K562 (cell line): Measurements from ENCODE around the gene TACC3. TPM values are rescaled to one million over a fixed set of nuclear protein-coding genes. Genes with fewer than 3 reads are reported as not detected.

Experiments used
- ATF7 ChIP-seq: fragments of 450-650 bp; IDR thresholded peaks from 2 replicates; pipeline ENCODE4 v1.7.1; 2014; ENCODE audit warnings: mild to moderate bottlenecking, moderate library complexity
- ILK ChIP-seq: fragments of 450-650 bp; IDR thresholded peaks from 2 replicates; pipeline ENCODE4 v1.6.1; 2016; ENCODE audit warnings: missing genetic modification characterization, low read depth, mild to moderate bottlenecking, missing compliant biosample characterization, moderate library complexity, borderline replicate concordance
- MEIS2 ChIP-seq: fragments of 450-650 bp; IDR thresholded peaks from 2 replicates; pipeline ENCODE4 v1.6.1; 2014; ENCODE audit warnings: mild to moderate bottlenecking; ENCODE audit not compliant: partially characterized antibody
- POLR2G ChIP-seq: fragments of 200-400 bp; formaldehyde crosslinking; IDR thresholded peaks from 2 replicates; pipeline ENCODE4 v1.6.1; 2017; ENCODE audit warnings: low read depth, mild to moderate bottlenecking, antibody characterized with exemption, low read length, moderate library complexity
- SLC30A9 ChIP-seq: fragments of 250-450 bp; sonication (Bioruptor Pico); IDR thresholded peaks from 2 replicates; pipeline ENCODE4 v1.8.0; 2022; ENCODE audit warnings: mild to moderate bottlenecking, moderate library complexity
- SMARCC2 ChIP-seq: fragments of 450-650 bp; IDR thresholded peaks from 2 replicates; pipeline ENCODE4 v1.6.1; 2017; ENCODE audit warnings: antibody characterized with exemption, moderate library complexity, mild to moderate bottlenecking, low read depth
- ZNF23 ChIP-seq: fragments of 250-450 bp; sonication (Bioruptor Pico); IDR thresholded peaks from 2 replicates; pipeline ENCODE4 v1.4.0; 2020; ENCODE audit warnings: mild to moderate bottlenecking
- ZNF431 ChIP-seq: sonication (generic); formaldehyde crosslinking; IDR thresholded peaks from 2 replicates; pipeline ENCODE4 v1.8.0; 2022; ENCODE audit warnings: mild to moderate bottlenecking, missing genetic modification reagents
- ZNF586 ChIP-seq: fragments of 450-650 bp; formaldehyde crosslinking; conservative IDR thresholded peaks from 2 replicates; pipeline ENCODE4 v1.4.0; 2020; ENCODE audit warnings: mild to moderate bottlenecking, moderate library complexity
- ZNF830 ChIP-seq: fragments of 250-450 bp; sonication (Bioruptor Pico); IDR thresholded peaks from 2 replicates; pipeline ENCODE4 v1.5.0; 2021; ENCODE audit warnings: mild to moderate bottlenecking
- polyA plus RNA-seq, 8 experiments: library from polyadenylated mRNA; depleted of rRNA in 4 of 8; stranded (reverse) in 5 of 8; unstranded in 3 of 8; fragments of >200 nt; fragmentation: Nextera tagmentation in 2 of 8; fragmentation: Illumina TruSeq in 1 of 8; extraction: Ambion mirVana in 2 of 8; extraction: Trizol in 1 of 8; gene quantifications; 2 replicates each; pipeline versions ENCODE4 v1.2.1 to v1.2.3, GENCODE V29; 2011 to 2014; ENCODE audit warnings: inconsistent platforms in 1 of 8, missing spikeins in 1 of 8
- total RNA-seq, 7 experiments: library from RNA; depleted of rRNA in 6 of 7; stranded (reverse); fragments of >200 nt in 6 of 7; fragmentation: Illumina TruSeq in 2 of 7; extraction: Trizol in 2 of 7; gene quantifications; 2 replicates each; pipeline versions ENCODE4 v1.2.1 to v1.2.3, GENCODE V29; 2011 to 2021; ENCODE audit warnings: low replicate concordance in 1 of 7
- TF ChIP-seq, protein P1 (sequence below): IDR thresholded peaks from 3 replicates; pipeline ENCODE4 v1.6.1; 2011; ENCODE audit warnings: borderline replicate concordance, mild to moderate bottlenecking, moderate library complexity; ENCODE audit not compliant: insufficient read length; ENCODE audit errors: extremely low read depth
- TF ChIP-seq, protein P2 (sequence below): fragments of 250-450 bp; sonication (Bioruptor Pico); IDR thresholded peaks from 2 replicates; pipeline ENCODE4 v1.8.0; 2021; ENCODE audit warnings: mild to moderate bottlenecking, moderate library complexity
- TF ChIP-seq, protein P3 (sequence below): IDR thresholded peaks from 2 replicates; pipeline ENCODE4 v1.6.1; 2012; ENCODE audit warnings: low read depth, low read length, improper control_type of control experiment, borderline replicate concordance

Gene TACC3
- total and polyA plus RNA-seq, 9 of the 15 experiments (the other 6 are each of a cell fraction or from before 2014, with no cell fraction given), result 1.9 to 122 (median 55.6) TPM

- TF ChIP-seq, protein P1, sequence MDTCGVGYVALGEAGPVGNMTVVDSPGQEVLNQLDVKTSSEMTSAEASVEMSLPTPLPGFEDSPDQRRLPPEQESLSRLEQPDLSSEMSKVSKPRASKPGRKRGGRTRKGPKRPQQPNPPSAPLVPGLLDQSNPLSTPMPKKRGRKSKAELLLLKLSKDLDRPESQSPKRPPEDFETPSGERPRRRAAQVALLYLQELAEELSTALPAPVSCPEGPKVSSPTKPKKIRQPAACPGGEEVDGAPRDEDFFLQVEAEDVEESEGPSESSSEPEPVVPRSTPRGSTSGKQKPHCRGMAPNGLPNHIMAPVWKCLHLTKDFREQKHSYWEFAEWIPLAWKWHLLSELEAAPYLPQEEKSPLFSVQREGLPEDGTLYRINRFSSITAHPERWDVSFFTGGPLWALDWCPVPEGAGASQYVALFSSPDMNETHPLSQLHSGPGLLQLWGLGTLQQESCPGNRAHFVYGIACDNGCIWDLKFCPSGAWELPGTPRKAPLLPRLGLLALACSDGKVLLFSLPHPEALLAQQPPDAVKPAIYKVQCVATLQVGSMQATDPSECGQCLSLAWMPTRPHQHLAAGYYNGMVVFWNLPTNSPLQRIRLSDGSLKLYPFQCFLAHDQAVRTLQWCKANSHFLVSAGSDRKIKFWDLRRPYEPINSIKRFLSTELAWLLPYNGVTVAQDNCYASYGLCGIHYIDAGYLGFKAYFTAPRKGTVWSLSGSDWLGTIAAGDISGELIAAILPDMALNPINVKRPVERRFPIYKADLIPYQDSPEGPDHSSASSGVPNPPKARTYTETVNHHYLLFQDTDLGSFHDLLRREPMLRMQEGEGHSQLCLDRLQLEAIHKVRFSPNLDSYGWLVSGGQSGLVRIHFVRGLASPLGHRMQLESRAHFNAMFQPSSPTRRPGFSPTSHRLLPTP, result no peak
- TF ChIP-seq SMARCC2 (no peak), ATF7 (peak; percentile 99), SLC30A9 (CRISPR knock-in tag) (no peak), ZNF830 (CRISPR knock-in tag) (no peak), MEIS2 (peak; percentile 5), ZNF431 (CRISPR knock-in tag) (no peak), ZNF586 (CRISPR knock-in tag) (no peak), POLR2G (peak; percentile 91), ZNF23 (no peak), ILK (tag) (no peak)
- TF ChIP-seq, protein P2, sequence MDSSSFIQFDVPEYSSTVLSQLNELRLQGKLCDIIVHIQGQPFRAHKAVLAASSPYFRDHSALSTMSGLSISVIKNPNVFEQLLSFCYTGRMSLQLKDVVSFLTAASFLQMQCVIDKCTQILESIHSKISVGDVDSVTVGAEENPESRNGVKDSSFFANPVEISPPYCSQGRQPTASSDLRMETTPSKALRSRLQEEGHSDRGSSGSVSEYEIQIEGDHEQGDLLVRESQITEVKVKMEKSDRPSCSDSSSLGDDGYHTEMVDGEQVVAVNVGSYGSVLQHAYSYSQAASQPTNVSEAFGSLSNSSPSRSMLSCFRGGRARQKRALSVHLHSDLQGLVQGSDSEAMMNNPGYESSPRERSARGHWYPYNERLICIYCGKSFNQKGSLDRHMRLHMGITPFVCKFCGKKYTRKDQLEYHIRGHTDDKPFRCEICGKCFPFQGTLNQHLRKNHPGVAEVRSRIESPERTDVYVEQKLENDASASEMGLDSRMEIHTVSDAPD (CRISPR knock-in tag), result no peak
- TF ChIP-seq, protein P3, sequence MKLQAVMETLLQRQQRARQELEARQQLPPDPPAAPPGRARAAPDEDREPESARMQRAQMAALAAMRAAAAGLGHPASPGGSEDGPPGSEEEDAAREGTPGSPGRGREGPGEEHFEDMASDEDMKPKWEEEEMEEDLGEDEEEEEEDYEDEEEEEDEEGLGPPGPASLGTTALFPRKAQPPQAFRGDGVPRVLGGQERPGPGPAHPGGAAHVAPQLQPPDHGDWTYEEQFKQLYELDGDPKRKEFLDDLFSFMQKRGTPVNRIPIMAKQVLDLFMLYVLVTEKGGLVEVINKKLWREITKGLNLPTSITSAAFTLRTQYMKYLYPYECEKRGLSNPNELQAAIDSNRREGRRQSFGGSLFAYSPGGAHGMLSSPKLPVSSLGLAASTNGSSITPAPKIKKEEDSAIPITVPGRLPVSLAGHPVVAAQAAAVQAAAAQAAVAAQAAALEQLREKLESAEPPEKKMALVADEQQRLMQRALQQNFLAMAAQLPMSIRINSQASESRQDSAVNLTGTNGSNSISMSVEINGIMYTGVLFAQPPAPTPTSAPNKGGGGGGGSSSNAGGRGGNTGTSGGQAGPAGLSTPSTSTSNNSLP, result no peak
Observed at GRCh38 chr4:1712216-1713002, 8.9 kb upstream of the TACC3 start, which contains the start of gene SLBP (continued).
